ENCODE results near the gene CAPN14.

DNA sequence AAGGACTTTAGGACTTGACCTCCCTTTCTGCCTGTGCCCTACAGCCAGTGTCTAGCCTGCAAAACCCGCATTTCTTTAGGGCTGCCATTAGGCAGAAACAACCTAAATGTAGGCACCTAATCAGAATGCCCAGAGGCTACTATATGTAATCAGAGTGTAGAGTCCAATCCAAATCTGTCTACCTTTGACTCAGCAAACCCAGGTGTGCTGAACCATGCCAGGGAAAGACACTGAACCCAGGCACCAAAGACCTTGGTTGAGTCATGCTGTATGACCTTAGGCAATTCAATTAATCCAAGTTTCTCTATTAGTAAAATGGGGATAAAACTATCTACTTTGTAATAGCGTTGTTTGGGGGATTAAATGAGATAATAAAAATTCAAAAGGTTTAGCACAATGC is 20.7 kb downstream of the CAPN14 start:
- TF ChIP-seq EZH2 (IDR thresholded peaks at IDR 0.05; ENCODE audit: borderline replicate concordance, low read depth, low read length, poor library complexity, severe bottlenecking) (no peak), CTCF (conservative IDR thresholded peaks at IDR 0.05; ENCODE audit: low read depth, low read length) (no peak)
